Measurements from ENCODE around the gene CBLC. TPM values are rescaled to one million over a fixed set of nuclear protein-coding genes. Genes with fewer than 3 reads are reported as not detected.

Gene CBLC
- total RNA-seq, 1 experiment from 2014 or later, result not detected

Other genes with a start within 250 kb of the CBLC start
- gene CEACAM20, start 248.2 kb upstream of the CBLC start, total RNA-seq (2014; rRNA removed; shearing (Covaris generic)), result not detected in 2 replicates
- gene IGSF23, start 164.3 kb upstream of the CBLC start, total RNA-seq (2014; rRNA removed; shearing (Covaris generic)), result not detected in 2 replicates
- gene PVR, start 134.0 kb upstream of the CBLC start, total RNA-seq (2014; rRNA removed; shearing (Covaris generic)), result 74.5 and 78.3 TPM in 2 replicates
- 0.23 and 0.42 TPM in 2 replicates for gene CEACAM19, start 106.4 kb upstream of the CBLC start, total RNA-seq (2014; rRNA removed; shearing (Covaris generic))
- not detected in 2 replicates for gene CEACAM16, start 78.7 kb upstream of the CBLC start, total RNA-seq (2014; rRNA removed; shearing (Covaris generic))
- gene BCL3, start 29.2 kb upstream of the CBLC start, total RNA-seq (2014; rRNA removed; shearing (Covaris generic)), result 7.6 and 9.3 TPM in 2 replicates
- gene BCAM, start 31.2 kb downstream of the CBLC start, total RNA-seq (2014; rRNA removed; shearing (Covaris generic)), result 4.6 and 13.4 TPM in 2 replicates
- 66.4 and 73.7 TPM in 2 replicates for gene NECTIN2, start 68.4 kb downstream of the CBLC start, total RNA-seq (2014; rRNA removed; shearing (Covaris generic))
- 170 and 179 TPM in 2 replicates for gene TOMM40, start 113.4 kb downstream of the CBLC start, total RNA-seq (2014; rRNA removed; shearing (Covaris generic))
- 0.86 and 1.6 TPM in 2 replicates for gene APOE, start 127.9 kb downstream of the CBLC start, total RNA-seq (2014; rRNA removed; shearing (Covaris generic))
- gene APOC1, start 136.7 kb downstream of the CBLC start, total RNA-seq (2014; rRNA removed; shearing (Covaris generic)), result 4.4 and 24.5 TPM in 2 replicates
- not detected in 2 replicates for gene APOC4, start 164.3 kb downstream of the CBLC start, total RNA-seq (2014; rRNA removed; shearing (Covaris generic))
- not detected in 2 replicates for gene APOC2, start 168.2 kb downstream of the CBLC start, total RNA-seq (2014; rRNA removed; shearing (Covaris generic))
- 12.9 and 17.3 TPM in 2 replicates for gene CLPTM1, start 177.5 kb downstream of the CBLC start, total RNA-seq (2014; rRNA removed; shearing (Covaris generic))
- 15.5 and 25.3 TPM in 2 replicates for gene RELB, start 223.6 kb downstream of the CBLC start, total RNA-seq (2014; rRNA removed; shearing (Covaris generic))